NT2/D1 (cell line): ENCODE results near the gene SPARCL1.
"Not testable (repeated sequence)": the region's sequence is repeated elsewhere in the genome, so short reads cannot be mapped to it uniquely, and the experiment has no call there.

Experiments
- DNase-seq: peaks from one replicate; pipeline ENCODE4 v3.0.0-alpha.2; 2011; ENCODE audit warnings: low read depth, low spot score
- H3K27me3 ChIP-seq: 2 replicates; pipeline ENCODE4 v1.6.0; 2011; ENCODE audit warnings: mild to moderate bottlenecking; ENCODE audit not compliant: insufficient read length, insufficient read depth
- H3K36me3 ChIP-seq: 2 replicates; pipeline ENCODE4 v1.6.1; 2011; ENCODE audit warnings: mild to moderate bottlenecking, low read length, mixed read lengths; ENCODE audit not compliant: insufficient read depth, insufficient read length
- H3K4me1 ChIP-seq: 2 replicates; pipeline ENCODE4 v1.5.1; 2011; ENCODE audit not compliant: insufficient read depth, insufficient read length
- H3K4me3 ChIP-seq: 2 replicates; pipeline ENCODE4 v1.5.1; 2011; ENCODE audit warnings: low read depth; ENCODE audit not compliant: insufficient read length
- H3K9ac ChIP-seq: 2 replicates; pipeline ENCODE4 v1.6.0; 2011; ENCODE audit warnings: low read depth; ENCODE audit not compliant: insufficient read length
- H3K9me3 ChIP-seq: 2 replicates; pipeline ENCODE4 v1.5.1; 2011; ENCODE audit warnings: mild to moderate bottlenecking, low read length; ENCODE audit not compliant: insufficient read depth
- SUZ12 ChIP-seq: IDR thresholded peaks from 2 replicates; pipeline ENCODE4 v1.6.1; 2011; ENCODE audit not compliant: insufficient read length, insufficient read depth; ENCODE audit errors: extremely low read depth
- YY1 ChIP-seq: IDR thresholded peaks from 2 replicates; pipeline ENCODE4 v1.6.1; 2011; ENCODE audit not compliant: insufficient read length, insufficient read depth
- ZNF274 ChIP-seq: IDR thresholded peaks from 2 replicates; pipeline ENCODE4 v1.6.1; 2011; ENCODE audit warnings: mild to moderate bottlenecking, low read depth, low read length

The SPARCL1 gene

GRCh38 chr4:87498446-87498900 is 30.7 kb downstream of the SPARCL1 start:
- Histone ChIP-seq H3K9me3 (no peaks in the 10 kb centered on the region), H3K4me1 (no peaks in the 10 kb centered on the region), H3K9ac (no peak overlapping the region), H3K27me3 (no peaks in the 10 kb centered on the region), H3K4me3 (no peak overlapping the region), H3K36me3 (no peaks in the 10 kb centered on the region)
- TF ChIP-seq SUZ12, result no peak
- TF ChIP-seq ZNF274, result no peak
- TF ChIP-seq YY1, result no peak
- DNase-seq, result no peak

DNA sequence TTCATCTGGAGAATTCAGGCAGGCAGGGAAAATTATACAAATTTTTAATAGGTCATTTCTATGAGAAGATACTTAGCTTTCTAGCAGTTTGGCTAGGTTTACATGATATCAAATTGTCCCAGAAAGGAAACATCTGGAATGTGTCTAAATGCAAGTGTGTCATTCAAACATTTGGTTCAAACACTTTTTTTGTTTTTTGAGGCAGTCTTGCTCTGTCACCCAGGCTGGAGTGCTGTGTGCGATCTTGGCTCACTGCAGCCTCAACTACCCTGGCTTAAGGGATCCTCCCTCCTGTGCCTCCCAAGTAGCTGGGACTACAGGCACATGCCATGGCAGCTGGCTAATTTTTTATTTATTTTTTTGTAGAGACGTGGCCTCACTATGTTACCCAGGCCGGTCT is 31.6 kb downstream of the SPARCL1 start:
- TF ChIP-seq ZNF274 (no peak), YY1 (no peak), SUZ12 (no peak)
- H3K9me3 ChIP-seq, result no peaks in the 10 kb centered on the region
- H3K27me3 ChIP-seq, result no peaks in the 10 kb centered on the region

DNA sequence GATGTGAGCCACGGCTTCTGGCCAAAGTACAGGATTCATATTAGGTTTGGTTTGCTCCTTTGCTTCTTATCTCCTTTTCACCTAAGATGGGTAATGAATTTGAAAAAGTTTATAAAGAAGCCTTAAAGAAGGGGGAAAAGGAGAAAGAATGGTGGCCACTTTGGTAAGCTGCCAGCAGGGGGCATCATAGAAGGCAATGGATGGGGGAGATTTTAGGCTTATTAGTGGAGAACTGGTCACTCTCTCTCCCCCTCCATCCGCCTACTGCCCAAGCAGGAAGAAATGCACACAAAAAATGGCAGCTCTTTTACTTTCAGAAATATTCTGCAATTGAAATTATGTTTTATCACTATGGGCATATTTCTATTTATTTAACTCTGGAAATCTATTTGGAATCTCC is 32.0 kb downstream of the SPARCL1 start:
- no peak for DNase-seq
- no peak for TF ChIP-seq SUZ12
- TF ChIP-seq YY1, result no peak
- no peak for TF ChIP-seq ZNF274
- no peak overlapping the region for H3K4me3 ChIP-seq
- H3K9me3 ChIP-seq, result no peaks in the 10 kb centered on the region
- no peak overlapping the region for H3K9ac ChIP-seq
- H3K36me3 ChIP-seq, result no peaks in the 10 kb centered on the region
- H3K4me1 ChIP-seq, result no peaks in the 10 kb centered on the region
- H3K27me3 ChIP-seq, result no peaks in the 10 kb centered on the region

More for the DNA sequence above, 31.6 kb downstream of the SPARCL1 start:
- H3K4me3 ChIP-seq, result no peak overlapping the region
- no peaks in the 10 kb centered on the region for H3K4me1 ChIP-seq
- no peak for DNase-seq
- no peaks in the 10 kb centered on the region for H3K36me3 ChIP-seq
- no peak overlapping the region for H3K9ac ChIP-seq

DNA sequence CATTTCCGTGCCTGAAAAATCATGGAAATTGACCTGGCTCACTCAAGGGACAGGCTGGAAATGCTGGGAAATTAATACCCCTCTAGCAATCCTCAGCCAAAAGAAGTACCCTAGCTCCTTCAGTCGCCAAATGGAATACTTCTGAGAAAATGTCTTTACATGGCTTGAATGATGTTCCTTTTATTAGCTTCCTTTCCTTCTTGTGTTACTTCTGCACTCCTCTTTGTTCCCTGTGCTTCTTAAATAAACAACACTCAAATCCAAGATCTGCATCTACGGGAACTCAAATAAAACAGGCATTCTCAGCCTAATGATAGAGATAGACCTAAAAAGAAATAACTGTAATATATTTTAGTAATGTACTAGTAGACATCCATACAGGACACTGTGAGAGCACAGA is 36.1 kb downstream of the SPARCL1 start:
- Histone ChIP-seq H3K4me1 (no peaks in the 10 kb centered on the region), H3K27me3 (no peaks in the 10 kb centered on the region), H3K36me3 (no peaks in the 10 kb centered on the region), H3K9me3 (no peaks in the 10 kb centered on the region), H3K4me3 (no peak overlapping the region), H3K9ac (no peak overlapping the region)
- TF ChIP-seq YY1 (no peak), SUZ12 (no peak), ZNF274 (no peak)
- no peak for DNase-seq

DNA sequence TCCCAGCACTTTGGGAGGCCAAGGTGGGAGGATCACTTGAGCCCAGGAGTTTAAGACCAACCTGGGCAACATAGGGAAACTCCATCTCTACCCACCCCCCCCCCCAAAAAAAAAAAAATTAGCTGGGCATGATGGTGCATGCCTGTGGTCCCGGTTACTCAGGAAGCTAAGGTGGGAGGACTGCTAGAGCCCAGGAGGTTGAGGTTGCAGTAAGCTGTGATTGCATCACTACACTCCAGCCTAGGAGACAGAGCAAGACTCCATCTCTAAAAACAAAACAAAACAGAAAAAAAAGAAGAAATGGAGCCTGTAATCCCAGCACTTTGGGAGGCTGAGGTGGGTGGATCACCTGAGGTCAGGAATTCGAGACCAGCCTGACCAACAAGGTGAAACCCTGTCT is 37.3 kb downstream of the SPARCL1 start:
- not testable (repeated sequence) for H3K4me1 ChIP-seq, H3K4me3 ChIP-seq, H3K27me3 ChIP-seq, DNase-seq, H3K36me3 ChIP-seq, H3K9me3 ChIP-seq, H3K9ac ChIP-seq

DNA sequence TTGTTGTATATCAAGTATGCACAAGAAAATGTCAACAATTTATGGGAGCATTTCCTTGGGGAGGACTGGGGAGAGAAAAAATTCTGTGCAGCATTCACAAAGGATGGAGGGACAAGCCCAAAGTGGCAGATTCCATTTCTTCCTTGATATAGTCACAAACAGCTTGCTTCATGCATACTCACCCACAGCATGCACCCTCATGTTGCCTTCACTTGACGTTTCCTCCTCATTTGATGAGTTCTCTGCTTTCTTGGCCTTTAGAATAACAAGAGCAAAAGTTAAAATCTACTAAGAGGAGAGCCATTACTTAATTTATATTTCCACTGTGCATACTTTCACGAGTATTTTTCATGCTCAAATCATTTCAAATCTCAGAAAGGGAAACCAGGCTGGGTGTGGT is 37.7 kb downstream of the SPARCL1 start:
- DNase-seq, result no peak
- no peak overlapping the region for H3K4me3 ChIP-seq
- H3K9ac ChIP-seq, result no peak overlapping the region
- no peaks in the 10 kb centered on the region for H3K36me3 ChIP-seq
- H3K4me1 ChIP-seq, result no peaks in the 10 kb centered on the region
- no peaks in the 10 kb centered on the region for H3K27me3 ChIP-seq
- no peaks in the 10 kb centered on the region for H3K9me3 ChIP-seq
- TF ChIP-seq ZNF274, result no peak
- no peak for TF ChIP-seq YY1
- no peak for TF ChIP-seq SUZ12

GRCh38 chr4:87490664-87491369 is 38.4 kb downstream of the SPARCL1 start:
- Histone ChIP-seq H3K36me3 (no peaks in the 10 kb centered on the region), H3K27me3 (no peaks in the 10 kb centered on the region), H3K9me3 (no peaks in the 10 kb centered on the region), H3K9ac (no peak overlapping the region), H3K4me3 (no peak overlapping the region), H3K4me1 (no peaks in the 10 kb centered on the region)
- TF ChIP-seq ZNF274 (no peak), SUZ12 (no peak), YY1 (no peak)
- no peak for DNase-seq
